HEK293 (cell line): ENCODE measurements around the gene RGMA.

Experiments used
- CTCF ChIA-PET: fragments of 350-600 bp; formaldehyde crosslinking; extraction: SDS; loops from one replicate; lab custom pipeline; 2021; ENCODE audit warnings: antibody characterized with exemption; lab: Yijun Ruan, JAX
- POLR2A ChIA-PET: fragments of 300-600 bp; formaldehyde crosslinking; extraction: SDS; loops from one replicate; lab custom pipeline; 2020; ENCODE audit warnings: antibody characterized with exemption, inconsistent platforms; lab: Yijun Ruan, JAX
- H3K27ac ChIP-seq: fragments of 200-500 bp; sonication (Bioruptor generic); 2 replicates; pipeline ENCODE4 v1.5.1; 2014; ENCODE audit warnings: low read depth, low read length, control low read depth, inconsistent platforms; ENCODE audit errors: extremely low read depth
- H3K36me3 ChIP-seq, 2 experiments: fragments of 200-500 bp in 1 of 2; sonication (Bioruptor generic) in 1 of 2; 1 replicate in 1 of 2; 2 replicates in 1 of 2; pipeline ENCODE4 v1.5.1; 2014 to 2017; ENCODE audit warnings: inconsistent platforms in 2 of 2, low read length in 2 of 2; ENCODE audit not compliant: control insufficient read depth in 2 of 2, insufficient read depth in 1 of 2
- H3K4me1 ChIP-seq: fragments of 200-500 bp; sonication (Bioruptor generic); 2 replicates; pipeline ENCODE4 v1.5.1; 2014; ENCODE audit warnings: mild to moderate bottlenecking, low read length, inconsistent platforms; ENCODE audit not compliant: control insufficient read depth, insufficient read depth
- H3K4me3 ChIP-seq: 2 replicates; pipeline ENCODE4 v1.5.1; 2011; ENCODE audit warnings: low read depth, mild to moderate bottlenecking, control low read depth, low read length, moderate library complexity
- H3K9me3 ChIP-seq: fragments of 200-500 bp; sonication (Bioruptor generic); 2 replicates; pipeline ENCODE4 v1.5.1; 2014; ENCODE audit warnings: low read depth, low read length, inconsistent platforms; ENCODE audit not compliant: control insufficient read depth, insufficient read depth
- GLIS2 ChIP-seq: fragments of 450-650 bp; formaldehyde crosslinking; IDR thresholded peaks from 2 replicates; pipeline ENCODE4 v1.5.1; 2016; ENCODE audit warnings: missing biosample characterization, missing genetic modification characterization
- KLF8 ChIP-seq: fragments of 450-650 bp; formaldehyde crosslinking; IDR thresholded peaks from 2 replicates; pipeline ENCODE4 v1.5.1; 2016; ENCODE audit warnings: missing biosample characterization, missing genetic modification characterization
- SCRT2 ChIP-seq: fragments of 450-650 bp; formaldehyde crosslinking; IDR thresholded peaks from 2 replicates; pipeline ENCODE4 v1.5.1; 2016; ENCODE audit warnings: missing biosample characterization, missing genetic modification characterization
- ZBTB20 ChIP-seq: fragments of 450-650 bp; formaldehyde crosslinking; IDR thresholded peaks from 2 replicates; pipeline ENCODE4 v1.5.1; 2016; ENCODE audit warnings: missing biosample characterization, missing genetic modification characterization
- ZBTB48 ChIP-seq: fragments of 450-650 bp; formaldehyde crosslinking; IDR thresholded peaks from 2 replicates; pipeline ENCODE4 v1.5.1; 2016; ENCODE audit warnings: missing biosample characterization, missing genetic modification characterization
- ZIC2 ChIP-seq: fragments of 450-650 bp; formaldehyde crosslinking; IDR thresholded peaks from 2 replicates; pipeline ENCODE4 v1.5.1; 2016; ENCODE audit warnings: missing biosample characterization, missing genetic modification characterization
- ZNF23 ChIP-seq: fragments of 450-650 bp; formaldehyde crosslinking; IDR thresholded peaks from 2 replicates; pipeline ENCODE4 v1.5.1; 2016; ENCODE audit warnings: missing biosample characterization, missing genetic modification characterization, borderline replicate concordance
- ZNF341 ChIP-seq: fragments of 450-650 bp; formaldehyde crosslinking; IDR thresholded peaks from 2 replicates; pipeline ENCODE4; 2016; ENCODE audit warnings: low read depth, missing biosample characterization, missing genetic modification characterization
- ZNF416 ChIP-seq: fragments of 450-650 bp; formaldehyde crosslinking; IDR thresholded peaks from 2 replicates; pipeline ENCODE4 v1.5.1; 2016; ENCODE audit warnings: missing biosample characterization, missing genetic modification characterization
- ZNF549 ChIP-seq: fragments of 450-650 bp; IDR thresholded peaks from 2 replicates; pipeline ENCODE4 v1.5.1; 2018; ENCODE audit warnings: missing biosample characterization, missing genetic modification characterization, mild to moderate bottlenecking, inconsistent platforms, moderate library complexity
- ZNF596 ChIP-seq: fragments of 450-650 bp; IDR thresholded peaks from 2 replicates; pipeline ENCODE4 v1.5.0; 2018; ENCODE audit warnings: missing biosample characterization, mild to moderate bottlenecking, missing genetic modification characterization, moderate library complexity
- ZNF629 ChIP-seq: fragments of 450-650 bp; formaldehyde crosslinking; IDR thresholded peaks from 2 replicates; pipeline ENCODE4 v1.5.1; 2017; ENCODE audit warnings: missing biosample characterization, missing genetic modification characterization
- ZNF76 ChIP-seq: fragments of 450-650 bp; formaldehyde crosslinking; IDR thresholded peaks from 2 replicates; pipeline ENCODE4; 2016; ENCODE audit warnings: low read depth, missing biosample characterization, missing genetic modification characterization, borderline replicate concordance
- TF ChIP-seq, protein P1 (sequence below): fragments of 450-650 bp; formaldehyde crosslinking; IDR thresholded peaks from 2 replicates; pipeline ENCODE4 v1.5.1; 2016; ENCODE audit warnings: missing biosample characterization, missing genetic modification characterization, borderline replicate concordance
- TF ChIP-seq, protein P2 (sequence below): fragments of 450-650 bp; formaldehyde crosslinking; IDR thresholded peaks from 2 replicates; pipeline ENCODE4 v1.5.1; 2017; ENCODE audit warnings: missing biosample characterization, missing genetic modification characterization
- TF ChIP-seq, protein P3 (sequence below): fragments of 450-650 bp; formaldehyde crosslinking; IDR thresholded peaks from 2 replicates; pipeline ENCODE4 v1.5.0; 2017; ENCODE audit warnings: missing biosample characterization, missing genetic modification characterization, borderline replicate concordance
- TF ChIP-seq, protein P4 (sequence below): fragments of 450-650 bp; IDR thresholded peaks from 2 replicates; pipeline ENCODE4 v1.5.1; 2018; ENCODE audit warnings: missing biosample characterization, mild to moderate bottlenecking, missing genetic modification characterization

Gene RGMA

DNA sequence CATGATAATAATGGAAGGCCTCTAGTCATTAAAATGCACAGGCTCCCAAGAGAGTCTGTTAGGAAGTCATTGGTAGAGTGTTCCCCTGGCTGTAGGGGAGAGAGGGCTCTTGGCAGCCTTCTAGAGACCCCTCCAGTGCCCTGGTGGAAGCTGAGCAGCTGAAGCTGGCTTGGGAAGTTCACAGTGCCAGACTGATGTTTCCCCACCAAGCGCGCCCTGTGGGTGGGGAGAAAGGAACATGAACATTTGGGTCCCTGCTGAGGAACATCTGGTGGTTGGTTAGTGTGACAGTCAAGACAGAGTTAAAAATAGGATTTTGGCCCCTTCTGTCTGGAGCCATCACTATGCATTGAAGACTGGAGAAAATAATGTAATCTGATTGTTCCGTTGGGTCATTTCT lies 37.1 kb upstream of the RGMA start:
- TF ChIP-seq, protein P1, sequence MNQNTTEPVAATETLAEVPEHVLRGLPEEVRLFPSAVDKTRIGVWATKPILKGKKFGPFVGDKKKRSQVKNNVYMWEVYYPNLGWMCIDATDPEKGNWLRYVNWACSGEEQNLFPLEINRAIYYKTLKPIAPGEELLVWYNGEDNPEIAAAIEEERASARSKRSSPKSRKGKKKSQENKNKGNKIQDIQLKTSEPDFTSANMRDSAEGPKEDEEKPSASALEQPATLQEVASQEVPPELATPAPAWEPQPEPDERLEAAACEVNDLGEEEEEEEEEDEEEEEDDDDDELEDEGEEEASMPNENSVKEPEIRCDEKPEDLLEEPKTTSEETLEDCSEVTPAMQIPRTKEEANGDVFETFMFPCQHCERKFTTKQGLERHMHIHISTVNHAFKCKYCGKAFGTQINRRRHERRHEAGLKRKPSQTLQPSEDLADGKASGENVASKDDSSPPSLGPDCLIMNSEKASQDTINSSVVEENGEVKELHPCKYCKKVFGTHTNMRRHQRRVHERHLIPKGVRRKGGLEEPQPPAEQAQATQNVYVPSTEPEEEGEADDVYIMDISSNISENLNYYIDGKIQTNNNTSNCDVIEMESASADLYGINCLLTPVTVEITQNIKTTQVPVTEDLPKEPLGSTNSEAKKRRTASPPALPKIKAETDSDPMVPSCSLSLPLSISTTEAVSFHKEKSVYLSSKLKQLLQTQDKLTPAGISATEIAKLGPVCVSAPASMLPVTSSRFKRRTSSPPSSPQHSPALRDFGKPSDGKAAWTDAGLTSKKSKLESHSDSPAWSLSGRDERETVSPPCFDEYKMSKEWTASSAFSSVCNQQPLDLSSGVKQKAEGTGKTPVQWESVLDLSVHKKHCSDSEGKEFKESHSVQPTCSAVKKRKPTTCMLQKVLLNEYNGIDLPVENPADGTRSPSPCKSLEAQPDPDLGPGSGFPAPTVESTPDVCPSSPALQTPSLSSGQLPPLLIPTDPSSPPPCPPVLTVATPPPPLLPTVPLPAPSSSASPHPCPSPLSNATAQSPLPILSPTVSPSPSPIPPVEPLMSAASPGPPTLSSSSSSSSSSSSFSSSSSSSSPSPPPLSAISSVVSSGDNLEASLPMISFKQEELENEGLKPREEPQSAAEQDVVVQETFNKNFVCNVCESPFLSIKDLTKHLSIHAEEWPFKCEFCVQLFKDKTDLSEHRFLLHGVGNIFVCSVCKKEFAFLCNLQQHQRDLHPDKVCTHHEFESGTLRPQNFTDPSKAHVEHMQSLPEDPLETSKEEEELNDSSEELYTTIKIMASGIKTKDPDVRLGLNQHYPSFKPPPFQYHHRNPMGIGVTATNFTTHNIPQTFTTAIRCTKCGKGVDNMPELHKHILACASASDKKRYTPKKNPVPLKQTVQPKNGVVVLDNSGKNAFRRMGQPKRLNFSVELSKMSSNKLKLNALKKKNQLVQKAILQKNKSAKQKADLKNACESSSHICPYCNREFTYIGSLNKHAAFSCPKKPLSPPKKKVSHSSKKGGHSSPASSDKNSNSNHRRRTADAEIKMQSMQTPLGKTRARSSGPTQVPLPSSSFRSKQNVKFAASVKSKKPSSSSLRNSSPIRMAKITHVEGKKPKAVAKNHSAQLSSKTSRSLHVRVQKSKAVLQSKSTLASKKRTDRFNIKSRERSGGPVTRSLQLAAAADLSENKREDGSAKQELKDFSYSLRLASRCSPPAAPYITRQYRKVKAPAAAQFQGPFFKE (tag by site-specific recombination) = no peak
- 0 out of 2 replicates have a peak, but pooled peaks have one; percentile 9 for TF ChIP-seq ZIC2 (tag by site-specific recombination)
- no peak overlapping the region for H3K4me3 ChIP-seq
- H3K9me3 ChIP-seq = no peaks in the 10 kb centered on the region
- H3K4me1 ChIP-seq = no peaks in the 10 kb centered on the region
- H3K36me3 ChIP-seq = no peaks in the 10 kb centered on the region
- H3K27ac ChIP-seq = no peak overlapping the region
- CTCF ChIA-PET = interaction anchor here (1.2 kb wide), 1 partner anchor 26 kb away, joined by 3 read pairs; no protein-coding TSS in a partner anchor
- POLR2A ChIA-PET = no interaction called here

DNA sequence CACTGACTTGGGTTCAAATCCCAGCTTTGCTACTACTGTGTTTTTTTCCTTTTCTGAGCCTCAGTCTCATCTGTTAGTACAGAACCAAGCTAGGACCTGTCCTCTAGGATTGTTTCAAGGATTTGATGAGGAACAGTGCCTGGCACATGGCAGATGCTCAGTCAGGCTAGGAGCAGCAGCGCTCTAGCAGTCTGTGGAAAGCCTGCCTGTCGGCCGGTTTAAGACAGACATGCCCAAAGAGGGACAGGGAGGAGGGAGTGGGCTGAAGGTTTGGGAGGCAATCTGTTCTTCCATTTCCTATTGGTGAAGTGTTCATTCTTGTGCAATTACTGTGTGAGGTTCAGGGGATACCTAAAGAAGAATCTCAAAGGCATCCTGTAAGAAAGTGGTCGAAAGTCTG lies 35.1 kb upstream of the RGMA start:
- TF ChIP-seq, protein P2, sequence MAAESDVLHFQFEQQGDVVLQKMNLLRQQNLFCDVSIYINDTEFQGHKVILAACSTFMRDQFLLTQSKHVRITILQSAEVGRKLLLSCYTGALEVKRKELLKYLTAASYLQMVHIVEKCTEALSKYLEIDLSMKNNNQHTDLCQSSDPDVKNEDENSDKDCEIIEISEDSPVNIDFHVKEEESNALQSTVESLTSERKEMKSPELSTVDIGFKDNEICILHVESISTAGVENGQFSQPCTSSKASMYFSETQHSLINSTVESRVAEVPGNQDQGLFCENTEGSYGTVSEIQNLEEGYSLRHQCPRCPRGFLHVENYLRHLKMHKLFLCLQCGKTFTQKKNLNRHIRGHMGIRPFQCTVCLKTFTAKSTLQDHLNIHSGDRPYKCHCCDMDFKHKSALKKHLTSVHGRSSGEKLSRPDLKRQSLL (tag by site-specific recombination) = no peak
- TF ChIP-seq, protein P3, sequence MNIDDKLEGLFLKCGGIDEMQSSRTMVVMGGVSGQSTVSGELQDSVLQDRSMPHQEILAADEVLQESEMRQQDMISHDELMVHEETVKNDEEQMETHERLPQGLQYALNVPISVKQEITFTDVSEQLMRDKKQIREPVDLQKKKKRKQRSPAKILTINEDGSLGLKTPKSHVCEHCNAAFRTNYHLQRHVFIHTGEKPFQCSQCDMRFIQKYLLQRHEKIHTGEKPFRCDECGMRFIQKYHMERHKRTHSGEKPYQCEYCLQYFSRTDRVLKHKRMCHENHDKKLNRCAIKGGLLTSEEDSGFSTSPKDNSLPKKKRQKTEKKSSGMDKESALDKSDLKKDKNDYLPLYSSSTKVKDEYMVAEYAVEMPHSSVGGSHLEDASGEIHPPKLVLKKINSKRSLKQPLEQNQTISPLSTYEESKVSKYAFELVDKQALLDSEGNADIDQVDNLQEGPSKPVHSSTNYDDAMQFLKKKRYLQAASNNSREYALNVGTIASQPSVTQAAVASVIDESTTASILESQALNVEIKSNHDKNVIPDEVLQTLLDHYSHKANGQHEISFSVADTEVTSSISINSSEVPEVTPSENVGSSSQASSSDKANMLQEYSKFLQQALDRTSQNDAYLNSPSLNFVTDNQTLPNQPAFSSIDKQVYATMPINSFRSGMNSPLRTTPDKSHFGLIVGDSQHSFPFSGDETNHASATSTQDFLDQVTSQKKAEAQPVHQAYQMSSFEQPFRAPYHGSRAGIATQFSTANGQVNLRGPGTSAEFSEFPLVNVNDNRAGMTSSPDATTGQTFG = no peak
- no peak for TF ChIP-seq ZNF596
- TF ChIP-seq ZNF341 (tag by site-specific recombination) = no peak
- no peak for TF ChIP-seq ZNF76 (tag by site-specific recombination)
- TF ChIP-seq, protein P4, sequence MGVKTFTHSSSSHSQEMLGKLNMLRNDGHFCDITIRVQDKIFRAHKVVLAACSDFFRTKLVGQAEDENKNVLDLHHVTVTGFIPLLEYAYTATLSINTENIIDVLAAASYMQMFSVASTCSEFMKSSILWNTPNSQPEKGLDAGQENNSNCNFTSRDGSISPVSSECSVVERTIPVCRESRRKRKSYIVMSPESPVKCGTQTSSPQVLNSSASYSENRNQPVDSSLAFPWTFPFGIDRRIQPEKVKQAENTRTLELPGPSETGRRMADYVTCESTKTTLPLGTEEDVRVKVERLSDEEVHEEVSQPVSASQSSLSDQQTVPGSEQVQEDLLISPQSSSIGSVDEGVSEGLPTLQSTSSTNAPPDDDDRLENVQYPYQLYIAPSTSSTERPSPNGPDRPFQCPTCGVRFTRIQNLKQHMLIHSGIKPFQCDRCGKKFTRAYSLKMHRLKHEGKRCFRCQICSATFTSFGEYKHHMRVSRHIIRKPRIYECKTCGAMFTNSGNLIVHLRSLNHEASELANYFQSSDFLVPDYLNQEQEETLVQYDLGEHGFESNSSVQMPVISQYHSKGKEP (tag by site-specific recombination) = no peak
- no peak for TF ChIP-seq KLF8 (tag by site-specific recombination)
- no peak for TF ChIP-seq ZBTB20 (tag by site-specific recombination)
- TF ChIP-seq ZNF23 (tag by site-specific recombination) = no peak
- TF ChIP-seq GLIS2 (tag by site-specific recombination) = no peak
- TF ChIP-seq ZNF416 (tag by site-specific recombination) = no peak
- no peak for TF ChIP-seq ZNF629 (tag by site-specific recombination)
- TF ChIP-seq ZBTB48 (tag by site-specific recombination) = no peak
- TF ChIP-seq SCRT2 (tag by site-specific recombination) = no peak
- TF ChIP-seq ZNF549 (tag by site-specific recombination) = no peak
- H3K27ac ChIP-seq = no peak overlapping the region
- ChIA-PET POLR2A (no interaction called here), CTCF (interaction anchor here (0.6 to 0.7 kb wide), 2 partner anchors 343 to 858 kb away, joined by 4 read pairs; no protein-coding TSS in a partner anchor)
- no peaks in the 10 kb centered on the region for H3K4me1 ChIP-seq
- no peaks in the 10 kb centered on the region for H3K36me3 ChIP-seq
- H3K9me3 ChIP-seq = no peaks in the 10 kb centered on the region
- no peak overlapping the region for H3K4me3 ChIP-seq
